HepG2 (cell line): Measurements from ENCODE around the gene CCDC136. TPM values are rescaled to one million over a fixed set of nuclear protein-coding genes. Genes with fewer than 3 reads are reported as not detected.

Experiments
- ATAC-seq: fragments of 200-7000 bp; cut with Tn5 transposase; 3 replicates; pipeline ENCODE4 v1.9.1; 2020; ENCODE audit warnings: mild to moderate bottlenecking, moderate library complexity
- BruUV-seq: library from RNA; stranded (reverse); fragments of 400-500 nt; replicated peaks from 2 replicates; lab custom pipeline; 2021; lab: Mats Ljungman, UMichigan
- CTCF ChIA-PET: fragments of 300-600 bp; formaldehyde crosslinking; extraction: SDS; loops from one replicate; lab custom pipeline; 2021; ENCODE audit warnings: low total read pairs, inconsistent platforms, low intra/inter-chr PET ratio; lab: Yijun Ruan, JAX
- POLR2A ChIA-PET: fragments of 350-600 bp; sonication (Branson Sonifier 250); formaldehyde crosslinking; loops from one replicate; lab custom pipeline; 2020; ENCODE audit warnings: antibody characterized with exemption, inconsistent platforms; lab: Yijun Ruan, JAX
- DNase-seq: peaks from one replicate; pipeline ENCODE4 v3.0.0-alpha.2; 2015; ENCODE audit warnings: low spot score
- FAIRE-seq: peaks from 3 replicates; lab custom pipeline; 2011; peaks lifted over from hg19 to GRCh38; lab: Jason Lieb, UNC
- H2AFZ ChIP-seq: one replicate; pipeline ENCODE4 v1.6.1; 2011; ENCODE audit warnings: low read length, inconsistent platforms
- H3K27ac ChIP-seq: fragments of 300-600 bp; 3 replicates; pipeline ENCODE4 v1.8.0; 2011; ENCODE audit warnings: mixed run types, mild to moderate bottlenecking, mixed read lengths, low read length, inconsistent platforms; ENCODE audit not compliant: insufficient read depth; ENCODE audit errors: extremely low read length
- H3K27me3 ChIP-seq, 2 experiments: fragments of 200-600 bp in 1 of 2; 2 replicates in 1 of 2; 3 replicates in 1 of 2; pipeline versions ENCODE4 v1.6.0 to v1.8.0; 2011; ENCODE audit warnings: low read length in 2 of 2, mild to moderate bottlenecking in 2 of 2, moderate library complexity in 2 of 2, inconsistent platforms in 1 of 2; ENCODE audit not compliant: insufficient read depth in 2 of 2, control insufficient read depth in 1 of 2
- H3K36me3 ChIP-seq, 2 experiments: fragments of 200-600 bp in 1 of 2; replicated peaks in 1 of 2; 2 replicates in 1 of 2; 3 replicates in 1 of 2; pipeline versions ENCODE4 v1.5.1 to v1.8.0; 2011; ENCODE audit warnings: low read length in 2 of 2, inconsistent platforms in 1 of 2; ENCODE audit not compliant: insufficient read depth in 2 of 2, control insufficient read depth in 1 of 2
- H3K4me1 ChIP-seq: 2 replicates; pipeline ENCODE4 v1.5.1; 2012; ENCODE audit warnings: low read length, inconsistent platforms; ENCODE audit not compliant: insufficient read depth
- H3K4me2 ChIP-seq: 2 replicates; pipeline ENCODE4 v1.6.0; 2011; ENCODE audit warnings: low read depth, low read length, inconsistent platforms
- H3K4me3 ChIP-seq, 3 experiments: fragments of 200-600 bp in 1 of 3; sonication (generic), shearing (Covaris generic) in 1 of 3; replicated peaks in 1 of 3; 2 replicates each; pipeline ENCODE4 v1.5.1; 2011 to 2016; ENCODE audit warnings: low read length in 3 of 3, inconsistent platforms in 2 of 3, low read depth in 2 of 3, mild to moderate bottlenecking in 2 of 3, control low read depth in 1 of 3, mixed read lengths in 1 of 3; ENCODE audit not compliant: insufficient read depth in 1 of 3
- H3K79me2 ChIP-seq: one replicate; pipeline ENCODE4 v1.6.1; 2011; ENCODE audit warnings: low read length, inconsistent platforms; ENCODE audit not compliant: insufficient read depth
- H3K9ac ChIP-seq: 2 replicates; pipeline ENCODE4 v1.6.0; 2011; ENCODE audit warnings: mild to moderate bottlenecking, low read depth, low read length, inconsistent platforms; ENCODE audit not compliant: insufficient read depth
- H3K9me3 ChIP-seq: 2 replicates; pipeline ENCODE4 v1.5.1; 2012; ENCODE audit warnings: mild to moderate bottlenecking, low read length
- H4K20me1 ChIP-seq: 2 replicates; pipeline ENCODE4 v1.6.0; 2011; ENCODE audit warnings: inconsistent platforms, mild to moderate bottlenecking, low read length, moderate library complexity; ENCODE audit not compliant: insufficient read depth
- AGO2 ChIP-seq: fragments of 200-400 bp; formaldehyde crosslinking; optimal IDR thresholded peaks from 2 replicates; pipeline ENCODE3; 2017; ENCODE audit warnings: mild to moderate bottlenecking, low read depth, low read length, moderate library complexity
- HBP1 ChIP-seq: IDR thresholded peaks from 2 replicates; pipeline ENCODE4 v1.6.1; 2016; ENCODE audit warnings: low read depth, control low read depth
- MYC ChIP-seq: sonication (generic); formaldehyde crosslinking; IDR thresholded peaks from 2 replicates; pipeline ENCODE4 v1.9.0; 2021; ENCODE audit warnings: missing genetic modification reagents, borderline replicate concordance
- NPAS2 ChIP-seq: sonication (generic); formaldehyde crosslinking; IDR thresholded peaks from 2 replicates; pipeline ENCODE4 v1.8.0; 2022; ENCODE audit warnings: mild to moderate bottlenecking, missing genetic modification reagents, borderline replicate concordance
- POGZ ChIP-seq: sonication (generic); formaldehyde crosslinking; IDR thresholded peaks from 2 replicates; pipeline ENCODE4 v1.4.0; 2020; ENCODE audit warnings: mild to moderate bottlenecking, missing genetic modification reagents
- POLR2A ChIP-seq, 2 experiments: IDR thresholded peaks; 2 replicates each; pipeline ENCODE4 v1.6.1; 2011; ENCODE audit warnings: low read depth in 2 of 2, low read length in 2 of 2, mild to moderate bottlenecking in 1 of 2, moderate library complexity in 1 of 2; ENCODE audit not compliant: insufficient read depth in 1 of 2
- POLR2AphosphoS2 ChIP-seq: IDR thresholded peaks from 2 replicates; pipeline ENCODE4 v1.6.1; 2011; ENCODE audit warnings: low read depth, low read length, improper control_type of control experiment
- PREB ChIP-seq: sonication (generic); formaldehyde crosslinking; IDR thresholded peaks from 2 replicates; pipeline ENCODE4 v1.4.0; 2020; ENCODE audit warnings: missing genetic modification reagents
- RBM22 ChIP-seq: fragments of 200-400 bp; formaldehyde crosslinking; optimal IDR thresholded peaks from 2 replicates; pipeline ENCODE3; 2017; ENCODE audit warnings: mild to moderate bottlenecking, low read length, moderate library complexity
- TEAD2 ChIP-seq: sonication (generic); formaldehyde crosslinking; IDR thresholded peaks from 2 replicates; pipeline ENCODE4 v1.9.0; 2021; ENCODE audit warnings: missing genetic modification reagents
- TEF ChIP-seq: sonication (generic); formaldehyde crosslinking; IDR thresholded peaks from 2 replicates; pipeline ENCODE4 v1.5.0; 2020; ENCODE audit warnings: missing genetic modification reagents
- TRIM22 ChIP-seq: fragments of 450-650 bp; IDR thresholded peaks from 2 replicates; pipeline ENCODE4 v1.6.1; 2017
- YEATS2 ChIP-seq: sonication (generic); formaldehyde crosslinking; IDR thresholded peaks from 2 replicates; pipeline ENCODE4 v1.4.0; 2020; ENCODE audit warnings: missing genetic modification reagents, borderline replicate concordance
- ZKSCAN5 ChIP-seq: sonication (generic); formaldehyde crosslinking; IDR thresholded peaks from 2 replicates; pipeline ENCODE4 v1.5.1; 2020; ENCODE audit warnings: mild to moderate bottlenecking, missing genetic modification reagents
- ZNF678 ChIP-seq: sonication (generic); formaldehyde crosslinking; IDR thresholded peaks from 2 replicates; pipeline ENCODE4 v1.4.0; 2020; ENCODE audit warnings: mild to moderate bottlenecking, missing genetic modification reagents
- ZSCAN25 ChIP-seq: sonication (generic); formaldehyde crosslinking; IDR thresholded peaks from 2 replicates; pipeline ENCODE4 v1.8.0; 2022; ENCODE audit warnings: mild to moderate bottlenecking, missing genetic modification reagents
- WGBS: methylation state at CpG from one replicate; pipeline ENCODE4 v1.1.6; 2017; ENCODE audit warnings: low lambda C conversion rate; 5-methylcytosine and 5-hydroxymethylcytosine counted together
- in situ Hi-C: cut with HindIII; loops from 2 replicates; pipeline ENCODE4 v1.10.0; 2017; ENCODE audit warnings: low pct_unique_long_range_greater_than_20kb; ENCODE audit not compliant: extremely low pct_ligation_motif_present
- intact Hi-C: fragments of 100-400 bp; cut with micrococcal nuclease; formaldehyde crosslinking; loops from one replicate; pipeline ENCODE4 v1.10.0; 2022; ENCODE audit not compliant: unreplicated experiment
- polyA plus RNA-seq, 8 experiments: library from polyadenylated mRNA; depleted of rRNA in 3 of 8; stranded (reverse) in 7 of 8; unstranded in 1 of 8; fragments of >200 nt; fragmentation: Illumina TruSeq in 4 of 8; extraction: Trizol in 4 of 8; gene quantifications; 2 replicates each; pipeline versions ENCODE4 v1.2.1 to v1.2.3, GENCODE V29; 2011 to 2016; ENCODE audit warnings: low read depth in 4 of 8, missing spikeins in 1 of 8, mixed read lengths in 1 of 8; ENCODE audit not compliant: insufficient read depth in 1 of 8
- total RNA-seq, 5 experiments: library from RNA; depleted of rRNA; stranded (reverse); fragments of >200 nt; fragmentation: Illumina TruSeq; extraction: Trizol; gene quantifications; 2 replicates each; pipeline ENCODE4 v1.2.3, GENCODE V29; 2016; ENCODE audit warnings: low read depth in 1 of 5

The CCDC136 gene
- total and polyA plus RNA-seq, 2 of the 13 experiments (the other 11 are each of a cell fraction or from before 2014, with no cell fraction given): 0.04 to 0.38 TPM

GRCh38 chr7:128774029-128774689 is 17.6 kb upstream of the CCDC136 start:
- H3K9me3 ChIP-seq: no peaks in the 10 kb centered on the region
- POLR2A ChIA-PET: interaction anchor here (0.5 to 0.9 kb wide), 2 partner anchors 35 to 169 kb away, joined by 3 to 4 read pairs; partner anchors contain the start of gene CALU

More at GRCh38 chr7:128774029-128774689, 17.6 kb upstream of the CCDC136 start:
- no TSS peak for BruUV-seq
- DNase-seq (no peak), FAIRE-seq (no peak), ATAC-seq (peak; percentile 42)
- no peak for TF ChIP-seq ZKSCAN5 (CRISPR knock-in tag)
- TF ChIP-seq PREB (CRISPR knock-in tag): no peak
- no peak for TF ChIP-seq TRIM22
- TF ChIP-seq NPAS2 (CRISPR knock-in tag): no peak
- TF ChIP-seq ZSCAN25 (CRISPR knock-in tag): no peak
- TF ChIP-seq TEAD2 (CRISPR knock-in tag): no peak
- peak; percentile 14 for TF ChIP-seq RBM22
- TF ChIP-seq POLR2AphosphoS2: 0 out of 2 replicates have a peak, but pooled peaks have one; percentile 25
- TF ChIP-seq POGZ (CRISPR knock-in tag): no peak
- TF ChIP-seq POLR2A (IDR thresholded peaks at IDR 0.05; ENCODE audit: insufficient read depth in 1 of 2, low read depth in 2 of 2, low read length in 2 of 2): 0 out of 4 replicates have a peak, but pooled peaks of 1 of the 2 experiments have one; percentile 22
- TF ChIP-seq MYC (CRISPR knock-in tag): no peak
- no peak for TF ChIP-seq YEATS2 (CRISPR knock-in tag)
- no peak for TF ChIP-seq HBP1 (CRISPR knock-in tag)
- peak; percentile 24 for TF ChIP-seq AGO2
- no peak for TF ChIP-seq TEF (CRISPR knock-in tag)
- no peak for TF ChIP-seq ZNF678 (CRISPR knock-in tag)
- CTCF ChIA-PET: no interaction called here
- Histone ChIP-seq H3K27ac (no peak overlapping the region), H3K4me3 (no peak overlapping the region), H4K20me1 (no peaks in the 10 kb centered on the region), H3K4me2 (no peak overlapping the region), H3K4me1 (peaks cover 35% of the 10 kb centered on the region), H3K27me3 (no peaks in the 10 kb centered on the region), H2AFZ (no peak overlapping the region), H3K79me2 (no peaks in the 10 kb centered on the region), H3K36me3 (peaks cover 6 to 17% of the 10 kb centered on the region in 2 experiments), H3K9ac (no peak overlapping the region)
- intact Hi-C loops (no loop called here), in situ Hi-C loops (no loop called here)
- 95% methylated on average over 13 of the region's 13 CpGs for WGBS
